ENCODE data around the gene DCDC2C. TPM values are rescaled to one million over a fixed set of nuclear protein-coding genes. Genes with fewer than 3 reads are reported as not detected.
"Not testable (repeated sequence)": the region's sequence is repeated elsewhere in the genome, so short reads cannot be mapped to it uniquely, and the experiment has no call there.

The DCDC2C gene
- total RNA-seq (2014; rRNA removed; shearing (Covaris generic); ENCODE audit: low replicate concordance): not detected in 2 replicates

- in situ Hi-C loops (cut with HindIII; ENCODE audit: low pct_unique_long_range_greater_than_20kb, low sequenced_read_pairs): no loop called here
- no peak for DNase-seq (ENCODE audit: low read depth)
Observed at GRCh38 chr2:3703236-3703756, at the start of gene DCDC2C. TSS of gene DCDC2C (plus strand) at chr2:3703575. CDS start at chr2:3703752, 177 bp downstream.

GRCh38 chr2:3654011-3654410 lies 49.4 kb upstream of the DCDC2C start:
- in situ Hi-C loops (cut with HindIII; ENCODE audit: low pct_unique_long_range_greater_than_20kb, low sequenced_read_pairs): no loop called here
- DNase-seq (ENCODE audit: low read depth): no peak

GRCh38 chr2:3654531-3655225 lies 48.7 kb upstream of the DCDC2C start:
- in situ Hi-C loops (cut with HindIII; ENCODE audit: low pct_unique_long_range_greater_than_20kb, low sequenced_read_pairs): no loop called here
- no peak for DNase-seq (ENCODE audit: low read depth)

- in situ Hi-C loops (cut with HindIII; ENCODE audit: low pct_unique_long_range_greater_than_20kb, low sequenced_read_pairs): no loop called here
- no peak for DNase-seq (ENCODE audit: low read depth)
Observed at GRCh38 chr2:3655871-3656761, 47.3 kb upstream of the DCDC2C start.

- no peak for DNase-seq (ENCODE audit: low read depth)
- in situ Hi-C loops (cut with HindIII; ENCODE audit: low pct_unique_long_range_greater_than_20kb, low sequenced_read_pairs): no loop called here
Observed at GRCh38 chr2:3656762-3657721, 46.3 kb upstream of the DCDC2C start.

- in situ Hi-C loops (cut with HindIII; ENCODE audit: low pct_unique_long_range_greater_than_20kb, low sequenced_read_pairs): no loop called here
Observed at GRCh38 chr2:3657881-3658280, 45.5 kb upstream of the DCDC2C start, which contains the start of gene ALLC. TSS of gene ALLC (plus strand) at chr2:3658200. CDS start at chr2:3671158, 12,958 bp downstream.

GRCh38 chr2:3659447-3660432 lies 43.6 kb upstream of the DCDC2C start:
- in situ Hi-C loops (cut with HindIII; ENCODE audit: low pct_unique_long_range_greater_than_20kb, low sequenced_read_pairs): no loop called here
- DNase-seq (ENCODE audit: low read depth): no peak

More at GRCh38 chr2:3657881-3658280, 45.5 kb upstream of the DCDC2C start, which contains the start of gene ALLC:
- no peak for DNase-seq (ENCODE audit: low read depth)

GRCh38 chr2:3660640-3661039 lies 42.7 kb upstream of the DCDC2C start:
- DNase-seq (ENCODE audit: low read depth): peak; percentile 60
- in situ Hi-C loops (cut with HindIII; ENCODE audit: low pct_unique_long_range_greater_than_20kb, low sequenced_read_pairs): not testable (repeated sequence)

GRCh38 chr2:3661149-3661660 lies 42.2 kb upstream of the DCDC2C start:
- DNase-seq (ENCODE audit: low read depth): no peak
- in situ Hi-C loops (cut with HindIII; ENCODE audit: low pct_unique_long_range_greater_than_20kb, low sequenced_read_pairs): no loop called here

- in situ Hi-C loops (cut with HindIII; ENCODE audit: low pct_unique_long_range_greater_than_20kb, low sequenced_read_pairs): no loop called here
- no peak for DNase-seq (ENCODE audit: low read depth)
Observed at GRCh38 chr2:3662239-3662638, 41.1 kb upstream of the DCDC2C start.

- DNase-seq (ENCODE audit: low read depth): no peak
- in situ Hi-C loops (cut with HindIII; ENCODE audit: low pct_unique_long_range_greater_than_20kb, low sequenced_read_pairs): no loop called here
Observed at GRCh38 chr2:3664118-3664517, 39.3 kb upstream of the DCDC2C start.

GRCh38 chr2:3664925-3665324 lies 38.5 kb upstream of the DCDC2C start:
- DNase-seq (ENCODE audit: low read depth): no peak
- in situ Hi-C loops (cut with HindIII; ENCODE audit: low pct_unique_long_range_greater_than_20kb, low sequenced_read_pairs): no loop called here

- no peak for DNase-seq (ENCODE audit: low read depth)
- in situ Hi-C loops (cut with HindIII; ENCODE audit: low pct_unique_long_range_greater_than_20kb, low sequenced_read_pairs): no loop called here
Observed at GRCh38 chr2:3665886-3666612, 37.3 kb upstream of the DCDC2C start.

GRCh38 chr2:3666613-3666975 lies 36.8 kb upstream of the DCDC2C start:
- DNase-seq (ENCODE audit: low read depth): no peak
- in situ Hi-C loops (cut with HindIII; ENCODE audit: low pct_unique_long_range_greater_than_20kb, low sequenced_read_pairs): no loop called here

- peak; percentile 30 for DNase-seq (ENCODE audit: low read depth)
Observed at GRCh38 chr2:3667151-3667631, 36.2 kb upstream of the DCDC2C start.

GRCh38 chr2:3669656-3670055 lies 33.7 kb upstream of the DCDC2C start:
- in situ Hi-C loops (cut with HindIII; ENCODE audit: low pct_unique_long_range_greater_than_20kb, low sequenced_read_pairs): no loop called here
- no peak for DNase-seq (ENCODE audit: low read depth)

More at GRCh38 chr2:3667151-3667631, 36.2 kb upstream of the DCDC2C start:
- in situ Hi-C loops (cut with HindIII; ENCODE audit: low pct_unique_long_range_greater_than_20kb, low sequenced_read_pairs): no loop called here

Measured in Caki2 (cell line).